OCI-LY1 (cell line): ENCODE results near the gene CIAPIN1.

Experiments used
- H2AFZ ChIP-seq: fragments of 200-600 bp; sonication (generic), shearing (Covaris generic); 2 replicates; pipeline ENCODE4 v1.6.0; 2014; ENCODE audit warnings: antibody characterized with exemption, mild to moderate bottlenecking, low read length
- H3F3A ChIP-seq: fragments of 200-600 bp; sonication (generic), shearing (Covaris generic); 2 replicates; pipeline ENCODE4 v1.6.0; 2014; ENCODE audit warnings: mild to moderate bottlenecking, antibody characterized with exemption, low read length, moderate library complexity; ENCODE audit not compliant: insufficient read depth
- H3K27ac ChIP-seq: fragments of 200-600 bp; sonication (generic); 2 replicates; pipeline ENCODE4 v1.5.1; 2014; ENCODE audit warnings: low read length, mixed run types, mild to moderate bottlenecking, low read depth; ENCODE audit not compliant: poor library complexity, severe bottlenecking
- H3K27me3 ChIP-seq: fragments of 200-600 bp; sonication (generic); 2 replicates; pipeline ENCODE4 v1.6.0; 2014; ENCODE audit warnings: antibody characterized with exemption, mild to moderate bottlenecking, low read length, moderate library complexity; ENCODE audit not compliant: insufficient read depth
- H3K36me3 ChIP-seq: fragments of 200-600 bp; sonication (generic); 2 replicates; pipeline ENCODE4 v1.6.1; 2014; ENCODE audit warnings: mild to moderate bottlenecking, antibody characterized with exemption, low read length, moderate library complexity, mixed read lengths; ENCODE audit not compliant: insufficient read depth
- H3K4me1 ChIP-seq: fragments of 200-600 bp; sonication (generic); 2 replicates; pipeline ENCODE4 v1.5.1; 2014; ENCODE audit warnings: mild to moderate bottlenecking, low read length, moderate library complexity; ENCODE audit not compliant: insufficient read depth, severe bottlenecking
- H3K4me2 ChIP-seq: fragments of 200-600 bp; sonication (generic), shearing (Covaris generic); 2 replicates; pipeline ENCODE4 v1.6.1; 2014; ENCODE audit warnings: low read length
- H3K4me3 ChIP-seq: fragments of 200-600 bp; sonication (generic); 2 replicates; pipeline ENCODE4 v1.5.1; 2014; ENCODE audit warnings: low read length, low read depth, mild to moderate bottlenecking, mixed read lengths; ENCODE audit not compliant: poor library complexity, severe bottlenecking
- H3K79me2 ChIP-seq: fragments of 200-600 bp; shearing (Covaris generic); 2 replicates; pipeline ENCODE4 v1.6.1; 2016; ENCODE audit warnings: mixed run types, low read length, mixed read lengths; ENCODE audit not compliant: insufficient read depth
- H3K9ac ChIP-seq: fragments of 200-600 bp; sonication (generic), shearing (Covaris generic); 2 replicates; pipeline ENCODE4 v1.6.1; 2014; ENCODE audit warnings: mild to moderate bottlenecking, low read length, mixed read lengths
- H3K9me2 ChIP-seq: fragments of 200-600 bp; sonication (generic), shearing (Covaris generic); 2 replicates; pipeline ENCODE4 v1.6.1; 2014; ENCODE audit warnings: low read depth, mild to moderate bottlenecking, low read length, mixed read lengths
- H3K9me3 ChIP-seq: fragments of 200-600 bp; shearing (Covaris generic); 2 replicates; pipeline ENCODE4 v1.6.1; 2014; ENCODE audit warnings: low read length, mixed read lengths
- H4K20me1 ChIP-seq: fragments of 200-600 bp; sonication (generic), shearing (Covaris generic); 2 replicates; pipeline ENCODE4 v1.6.0; 2016; ENCODE audit warnings: mild to moderate bottlenecking, low read length; ENCODE audit not compliant: insufficient read depth
- CTCF ChIP-seq: fragments of 200-600 bp; sonication (generic), shearing (Covaris generic); IDR thresholded peaks from 2 replicates; pipeline ENCODE4 v1.5.1; 2017; ENCODE audit warnings: mild to moderate bottlenecking, antibody characterized with exemption, low read length, moderate library complexity, mixed read lengths
- EZH2 ChIP-seq: fragments of 200-600 bp; sonication (generic), shearing (Covaris generic); IDR thresholded peaks from 2 replicates; pipeline ENCODE4 v1.8.0; 2017; ENCODE audit warnings: borderline replicate concordance, mixed run types, mild to moderate bottlenecking, antibody characterized with exemption, low read length, moderate library complexity, mixed read lengths

The CIAPIN1 gene

GRCh38 chr16:57424583-57424982, 22.6 kb downstream of the CIAPIN1 start:
- H3K27me3 ChIP-seq: no peaks in the 10 kb centered on the region
- H3K9ac ChIP-seq: no peak overlapping the region
- no peaks in the 10 kb centered on the region for H3F3A ChIP-seq
- no peak overlapping the region for H3K4me3 ChIP-seq
- no peaks in the 10 kb centered on the region for H4K20me1 ChIP-seq
- H3K79me2 ChIP-seq: no peaks in the 10 kb centered on the region
- TF ChIP-seq CTCF (no peak), EZH2 (no peak)
- no peaks in the 10 kb centered on the region for H3K9me2 ChIP-seq
- H3K36me3 ChIP-seq: peaks cover 30% of the 10 kb centered on the region
- peaks cover 5% of the 10 kb centered on the region for H3K4me1 ChIP-seq
- H3K27ac ChIP-seq: no peak overlapping the region
- H3K9me3 ChIP-seq: no peaks in the 10 kb centered on the region
- H2AFZ ChIP-seq: no peak overlapping the region
- no peak overlapping the region for H3K4me2 ChIP-seq

- Histone ChIP-seq H3F3A (no peaks in the 10 kb centered on the region), H3K4me3 (no peak overlapping the region), H3K9ac (no peak overlapping the region), H2AFZ (no peak overlapping the region), H3K79me2 (no peaks in the 10 kb centered on the region), H3K27me3 (no peaks in the 10 kb centered on the region), H3K9me3 (no peaks in the 10 kb centered on the region), H4K20me1 (no peaks in the 10 kb centered on the region), H3K36me3 (peaks cover 18% of the 10 kb centered on the region), H3K27ac (no peak overlapping the region), H3K4me1 (peaks cover 8% of the 10 kb centered on the region), H3K4me2 (no peak overlapping the region), H3K9me2 (no peaks in the 10 kb centered on the region)
- TF ChIP-seq EZH2: no peak
- no peak for TF ChIP-seq CTCF
These were observed 24.0 kb downstream of the CIAPIN1 start for GRCh38 chr16:57423152-57423551.

- H2AFZ ChIP-seq: no peak overlapping the region
- no peak overlapping the region for H3K4me3 ChIP-seq
These were observed 24.9 kb downstream of the CIAPIN1 start for GRCh38 chr16:57422026-57422944.

More at GRCh38 chr16:57422026-57422944, 24.9 kb downstream of the CIAPIN1 start:
- peaks cover 9% of the 10 kb centered on the region for H3K36me3 ChIP-seq
- no peak overlapping the region for H3K27ac ChIP-seq
- no peaks in the 10 kb centered on the region for H4K20me1 ChIP-seq
- H3K27me3 ChIP-seq: no peaks in the 10 kb centered on the region
- peaks cover 8% of the 10 kb centered on the region for H3K4me1 ChIP-seq
- no peaks in the 10 kb centered on the region for H3K79me2 ChIP-seq
- no peak overlapping the region for H3K4me2 ChIP-seq
- no peaks in the 10 kb centered on the region for H3K9me3 ChIP-seq
- H3K9ac ChIP-seq: no peak overlapping the region
- H3K9me2 ChIP-seq: no peaks in the 10 kb centered on the region
- no peaks in the 10 kb centered on the region for H3F3A ChIP-seq
- TF ChIP-seq CTCF (peak; percentile 55), EZH2 (no peak)
